IMR-90 (cell line): ENCODE measurements around the gene WNT7B. TPM values are rescaled to one million over a fixed set of nuclear protein-coding genes. Genes with fewer than 3 reads are reported as not detected.

Source experiments
- ATAC-seq: fragments of 200-7000 bp; cut with Tn5 transposase; 2 replicates; pipeline ENCODE4 v1.9.1; 2020; ENCODE audit warnings: low read depth, mild to moderate bottlenecking, moderate library complexity
- Bru-seq: library from RNA; stranded (reverse); fragments of 400-500 nt; gene quantifications from one replicate; lab custom pipeline; 2021; lab: Mats Ljungman, UMichigan
- BruChase-seq, 2 experiments: library from RNA; stranded (reverse); fragments of 400-500 nt; gene quantifications; one replicate each; lab custom pipeline; 2021; lab: Mats Ljungman, UMichigan
- BruUV-seq: library from RNA; stranded (reverse); fragments of 400-500 nt; replicated peaks from 2 replicates; lab custom pipeline; 2021; lab: Mats Ljungman, UMichigan
- CTCF ChIA-PET: fragments of 300-600 bp; formaldehyde crosslinking; extraction: SDS; loops from one replicate; lab custom pipeline; 2021; ENCODE audit warnings: antibody characterized with exemption; lab: Yijun Ruan, JAX
- POLR2A ChIA-PET: fragments of 300-600 bp; sonication (Branson Sonifier 250); formaldehyde crosslinking; loops from one replicate; lab custom pipeline; 2022; ENCODE audit warnings: antibody characterized with exemption; ENCODE audit not compliant: unreplicated experiment; lab: Charles Lee
- DNase-seq: peaks from one replicate; pipeline ENCODE4 v3.0.0; 2013
- H2AFZ ChIP-seq: replicated peaks from 2 replicates; pipeline ENCODE3; 2013; ENCODE audit warnings: low read length, mild to moderate bottlenecking; ENCODE audit not compliant: poor library complexity
- H2AK5ac ChIP-seq: 2 replicates; pipeline ENCODE4 v1.6.1; 2013; ENCODE audit warnings: low read depth, low read length, inconsistent platforms
- H2AK9ac ChIP-seq: replicated peaks from 2 replicates; pipeline ENCODE3; 2013; ENCODE audit warnings: mild to moderate bottlenecking, low read depth, low read length, moderate library complexity; ENCODE audit not compliant: poor library complexity
- H2BK120ac ChIP-seq: 2 replicates; pipeline ENCODE4 v1.6.1; 2013; ENCODE audit warnings: low read depth, low read length, inconsistent platforms
- H2BK15ac ChIP-seq: 3 replicates; pipeline ENCODE4 v1.6.1; 2013; ENCODE audit warnings: low read depth, low read length, inconsistent platforms
- H2BK20ac ChIP-seq: 2 replicates; pipeline ENCODE4 v1.6.1; 2013; ENCODE audit warnings: low read depth, mild to moderate bottlenecking, inconsistent platforms, low read length, moderate library complexity
- H2BK5ac ChIP-seq: 2 replicates; pipeline ENCODE4 v1.6.1; 2013; ENCODE audit warnings: mild to moderate bottlenecking, low read depth, low read length, inconsistent platforms; ENCODE audit not compliant: poor library complexity, severe bottlenecking
- H3K14ac ChIP-seq: replicated peaks from 2 replicates; pipeline ENCODE4 v1.6.1; 2013; ENCODE audit warnings: low read depth, low read length, inconsistent platforms
- H3K18ac ChIP-seq: 2 replicates; pipeline ENCODE4 v1.6.1; 2013; ENCODE audit warnings: low read depth, low read length, control low read depth
- H3K23ac ChIP-seq: 2 replicates; pipeline ENCODE4 v1.6.1; 2013; ENCODE audit warnings: low read depth, low read length, inconsistent platforms
- H3K27ac ChIP-seq: 2 replicates; pipeline ENCODE4 v1.5.1; 2013; ENCODE audit warnings: mild to moderate bottlenecking, control low read depth, low read length; ENCODE audit not compliant: insufficient read depth
- H3K27me3 ChIP-seq: 2 replicates; pipeline ENCODE4 v1.6.1; 2013; ENCODE audit warnings: low read length; ENCODE audit not compliant: control insufficient read depth, insufficient read depth
- H3K36me3 ChIP-seq: 2 replicates; pipeline ENCODE4 v1.6.1; 2013; ENCODE audit warnings: low read length, mixed read lengths; ENCODE audit not compliant: control insufficient read depth, insufficient read depth
- H3K4ac ChIP-seq: 2 replicates; pipeline ENCODE4 v1.6.1; 2013; ENCODE audit warnings: low read depth, low read length, inconsistent platforms
- H3K4me1 ChIP-seq: 2 replicates; pipeline ENCODE4 v1.6.1; 2013; ENCODE audit warnings: low read length, mixed read lengths; ENCODE audit not compliant: control insufficient read depth, insufficient read depth
- H3K4me2 ChIP-seq: 2 replicates; pipeline ENCODE4 v1.6.1; 2013; ENCODE audit warnings: low read depth, mild to moderate bottlenecking, control low read depth, low read length, moderate library complexity
- H3K4me3 ChIP-seq: 2 replicates; pipeline ENCODE4 v1.5.1; 2013; ENCODE audit warnings: low read depth, mild to moderate bottlenecking, control low read depth, low read length, moderate library complexity; ENCODE audit not compliant: insufficient read depth
- H3K56ac ChIP-seq: 2 replicates; pipeline ENCODE4 v1.6.1; 2013; ENCODE audit warnings: low read length, inconsistent platforms; ENCODE audit not compliant: insufficient read depth; ENCODE audit errors: extremely low read depth
- H3K79me1 ChIP-seq, 2 experiments: 2 replicates each; pipeline ENCODE4 v1.6.1; 2013; ENCODE audit warnings: low read length in 2 of 2, inconsistent platforms in 1 of 2, low read depth in 1 of 2
- H3K9ac ChIP-seq: 2 replicates; pipeline ENCODE4 v1.6.1; 2013; ENCODE audit warnings: low read depth, low read length, control low read depth
- H3K9me1 ChIP-seq: 2 replicates; pipeline ENCODE4 v1.6.1; 2013; ENCODE audit warnings: low read length, inconsistent platforms; ENCODE audit not compliant: insufficient read depth
- H3K9me3 ChIP-seq: 2 replicates; pipeline ENCODE4 v1.6.1; 2013; ENCODE audit warnings: low read length; ENCODE audit not compliant: control insufficient read depth, insufficient read depth
- H4K20me1 ChIP-seq: 2 replicates; pipeline ENCODE4 v1.6.1; 2013; ENCODE audit warnings: low read length, inconsistent platforms; ENCODE audit not compliant: insufficient read depth
- H4K5ac ChIP-seq: 2 replicates; pipeline ENCODE4 v1.6.1; 2013; ENCODE audit warnings: mild to moderate bottlenecking, low read depth, low read length, control low read depth
- H4K8ac ChIP-seq, 2 experiments: 2 replicates each; pipeline ENCODE4 v1.6.1; 2013; ENCODE audit warnings: low read depth in 2 of 2, low read length in 2 of 2, control low read depth in 1 of 2, inconsistent platforms in 1 of 2
- H4K91ac ChIP-seq: 2 replicates; pipeline ENCODE4 v1.6.1; 2013; ENCODE audit warnings: low read depth, low read length, inconsistent platforms; ENCODE audit not compliant: insufficient read depth
- BHLHE40 ChIP-seq: fragments of 150-350 bp; IDR thresholded peaks from 2 replicates; pipeline ENCODE4 v1.6.1; 2016; ENCODE audit warnings: mild to moderate bottlenecking, low read depth, low read length
- CEBPB ChIP-seq: IDR thresholded peaks from 2 replicates; pipeline ENCODE4 v1.6.1; 2012; ENCODE audit warnings: low read depth, low read length, improper control_type of control experiment
- CHD1 ChIP-seq: IDR thresholded peaks from 2 replicates; pipeline ENCODE4 v1.6.1; 2012; ENCODE audit warnings: low read depth, low read length, improper control_type of control experiment
- CTCF ChIP-seq: conservative IDR thresholded peaks from 2 replicates; pipeline ENCODE4 v1.5.1; 2012; ENCODE audit warnings: mild to moderate bottlenecking, low read depth, low read length, improper control_type of control experiment
- ELK1 ChIP-seq: fragments of 150-350 bp; IDR thresholded peaks from 2 replicates; pipeline ENCODE4 v1.6.1; 2016; ENCODE audit warnings: low read depth, mild to moderate bottlenecking, low read length, moderate library complexity, borderline replicate concordance
- FOS ChIP-seq: fragments of 150-350 bp; IDR thresholded peaks from 2 replicates; pipeline ENCODE4 v1.6.1; 2016; ENCODE audit warnings: low read depth, low read length
- MAFK ChIP-seq: IDR thresholded peaks from 2 replicates; pipeline ENCODE4 v1.6.1; 2012; ENCODE audit warnings: low read depth, low read length, improper control_type of control experiment
- MXI1 ChIP-seq: IDR thresholded peaks from 2 replicates; pipeline ENCODE4 v1.6.1; 2012; ENCODE audit warnings: low read depth, mild to moderate bottlenecking, low read length, moderate library complexity, borderline replicate concordance
- NFE2L2 ChIP-seq: fragments of 150-350 bp; IDR thresholded peaks from 2 replicates; pipeline ENCODE4 v1.6.1; 2016; ENCODE audit warnings: low read depth, mild to moderate bottlenecking, low read length
- POLR2A ChIP-seq: IDR thresholded peaks from 2 replicates; pipeline ENCODE4 v1.6.1; 2012; ENCODE audit warnings: mild to moderate bottlenecking, low read depth, low read length
- RAD21 ChIP-seq: IDR thresholded peaks from 2 replicates; pipeline ENCODE4 v1.6.1; 2012; ENCODE audit warnings: low read length, improper control_type of control experiment
- RCOR1 ChIP-seq: IDR thresholded peaks from 2 replicates; pipeline ENCODE4 v1.6.1; 2012; ENCODE audit warnings: mild to moderate bottlenecking, low read length, improper control_type of control experiment; ENCODE audit not compliant: insufficient replicate concordance
- RFX5 ChIP-seq: IDR thresholded peaks from 2 replicates; pipeline ENCODE4 v1.8.0; 2012; ENCODE audit warnings: low read depth, mild to moderate bottlenecking, low read length, moderate library complexity
- SMC3 ChIP-seq: fragments of 150-350 bp; IDR thresholded peaks from 2 replicates; pipeline ENCODE4 v1.6.1; 2016; ENCODE audit warnings: low read depth, mild to moderate bottlenecking, antibody characterized with exemption, low read length, moderate library complexity
- USF2 ChIP-seq: fragments of 150-350 bp; IDR thresholded peaks from 2 replicates; pipeline ENCODE4 v1.6.1; 2017; ENCODE audit warnings: mild to moderate bottlenecking, antibody characterized with exemption, low read length, low read depth
- WGBS, 2 experiments: methylation state at CpG; one replicate each; pipeline versions ENCODE4 v1.1.5 to v1.1.7; 2013; ENCODE audit warnings: missing lambda C conversion rate in 2 of 2; ENCODE audit not compliant: insufficient read length in 1 of 2; ENCODE audit errors: extremely low coverage in 2 of 2; 5-methylcytosine and 5-hydroxymethylcytosine counted together
- dilution Hi-C: fragments of 300-500 bp; cut with HindIII; formaldehyde crosslinking; loops from one replicate; pipeline ENCODE4 v1.14.3; 2018; ENCODE audit warnings: low sequenced_read_pairs; ENCODE audit not compliant: unreplicated experiment
- in situ Hi-C: fragments of 300-500 bp; cut with MboI; formaldehyde crosslinking; loops from 3 replicates; pipeline ENCODE4 v1.14.3; 2019; ENCODE audit warnings: low sequenced_read_pairs, inconsistent platforms, mixed read lengths
- intact Hi-C: fragments of 100-400 bp; cut with micrococcal nuclease; formaldehyde crosslinking; loops from 2 replicates; pipeline ENCODE4 v1.10.0; 2022
- long read RNA-seq: library from polyadenylated mRNA; unstranded; transcript quantifications from one replicate; pipeline ENCODE4 v2.0.0, GENCODE V29; 2021; ENCODE audit not compliant: unreplicated experiment
- polyA plus RNA-seq, 3 experiments: library from polyadenylated mRNA; depleted of rRNA; stranded (reverse); fragments of >200 nt; gene quantifications; 2 replicates each; pipeline ENCODE4 v1.2.3, GENCODE V29; 2012; ENCODE audit warnings: low replicate concordance in 1 of 3
- total RNA-seq: library from RNA; depleted of rRNA; stranded (reverse); fragments of >200 nt; gene quantifications from 2 replicates; pipeline ENCODE4 v1.2.3, GENCODE V29; 2012; rRNA removed

The WNT7B gene
- total RNA-seq: under 0.01 TPM in 2 replicates
- polyA plus RNA-seq (2012; rRNA removed): 0.15 and 0.16 TPM in 2 replicates
- 0.21 and 0.23 TPM in 2 replicates for polyA plus RNA-seq (2012; cell fraction: cytosol; rRNA removed)
- 0.10 and 0.15 TPM in 2 replicates for polyA plus RNA-seq (2012; cell fraction: nucleus; rRNA removed; ENCODE audit: low replicate concordance)
- Bru-seq, nascent RNA: percentile 4 among the genes with signal in this experiment
- BruChase-seq, experiment 1, labeled RNA remaining after a 6-hour chase: percentile 4 among the genes with signal in this experiment
- BruChase-seq, experiment 2, labeled RNA remaining after a 2-hour chase: percentile 3 among the genes with signal in this experiment
- long read RNA-seq: 0 reads

- Histone ChIP-seq H3K4ac (no peak within 1 kb of the TSS), H3K9me1 (peaks cover 17% of the 10 kb centered on the region), H3K79me1 (no peaks in the 10 kb centered on the region), H3K4me2 (peak within 1 kb of the TSS; percentile 63; the same call in 1 of the 2 replicates), H3K27me3 (peaks cover 62% of the 10 kb centered on the region), H4K8ac (no peak within 1 kb of the TSS), H3K9me3 (no peaks in the 10 kb centered on the region), H3K56ac (no peak within 1 kb of the TSS), H4K20me1 (peaks cover 34% of the 10 kb centered on the region), H3K9ac (no peak within 1 kb of the TSS), H2BK5ac (no peak within 1 kb of the TSS), H3K36me3 (no peaks in the 10 kb centered on the region), H2AK5ac (no peak within 1 kb of the TSS), H3K27ac (no peak within 1 kb of the TSS), H4K91ac (no peak within 1 kb of the TSS), H4K5ac (no peak within 1 kb of the TSS), H3K14ac (no peak within 1 kb of the TSS), H2AK9ac (peak within 1 kb of the TSS; percentile 82), H2BK15ac (no peak within 1 kb of the TSS), H2BK120ac (no peak within 1 kb of the TSS), H2BK20ac (no peak within 1 kb of the TSS), H3K18ac (no peak within 1 kb of the TSS), H3K4me1 (peaks cover 2% of the 10 kb centered on the region), H3K4me3 (peak within 1 kb of the TSS; percentile 21), H3K23ac (no peak within 1 kb of the TSS), H2AFZ (peak within 1 kb of the TSS; percentile 66)
- ATAC-seq (no peak), DNase-seq (no peak)
- dilution Hi-C loops (no loop called here), intact Hi-C loops (no loop called here), in situ Hi-C loops (no loop called here)
- ChIA-PET POLR2A (no interaction called here), CTCF (no interaction called here)
- 15% methylated on average over 4 of the region's 49 CpGs; no CpG with 5 or more reads in 1 of the 2 experiments for WGBS, 2 experiments
- BruUV-seq: no TSS peak
- no peak for TF ChIP-seq ELK1
- TF ChIP-seq CHD1: no peak
- TF ChIP-seq RFX5: no peak
- no peak for TF ChIP-seq CTCF
- TF ChIP-seq USF2: no peak
- no peak for TF ChIP-seq SMC3
- TF ChIP-seq RCOR1: no peak
- no peak for TF ChIP-seq MXI1
- TF ChIP-seq POLR2A: no peak
- no peak for TF ChIP-seq MAFK
- no peak for TF ChIP-seq NFE2L2
- TF ChIP-seq CEBPB: no peak
- TF ChIP-seq BHLHE40: no peak
- TF ChIP-seq FOS: no peak
- TF ChIP-seq RAD21: no peak
These were observed at the start of gene WNT7B for GRCh38 chr22:45977003-45977411. Gene WNT7B, minus strand, starts transcription at chr22:45977162. Its CDS starts 408 bp downstream, at chr22:45976754.
